Gastroesophageal sphincter (tissue), 3 donors: ENCODE measurements around the gene MBOAT2.

Experiments
- EP300 ChIP-seq: sonication (generic); formaldehyde crosslinking; IDR thresholded peaks from one replicate; pipeline ENCODE4 v1.6.1; 2017; ENCODE audit warnings: antibody characterized with exemption, mild to moderate bottlenecking
- POLR2A ChIP-seq, 2 donors: fragments of 450-650 bp; IDR thresholded peaks; one replicate each; pipeline ENCODE4 v1.6.1; 2017; ENCODE audit warnings: antibody characterized with exemption in 2 of 2, mild to moderate bottlenecking in 2 of 2, moderate library complexity in 1 of 2
- POLR2AphosphoS5 ChIP-seq: sonication (generic); formaldehyde crosslinking; IDR thresholded peaks from one replicate; pipeline ENCODE4 v1.6.1; 2017; ENCODE audit warnings: antibody characterized with exemption
- TF ChIP-seq, protein P1 (sequence below), 4 experiments: fragments of 200-600 bp in 2 of 4; fragments of 450-650 bp in 2 of 4; sonication (generic) in 1 of 4; IDR thresholded peaks; one replicate each; pipeline ENCODE4 v1.5.1; 2017 to 2019; ENCODE audit warnings: antibody characterized with exemption in 4 of 4, mild to moderate bottlenecking in 2 of 4, moderate library complexity in 2 of 4

DNA sequence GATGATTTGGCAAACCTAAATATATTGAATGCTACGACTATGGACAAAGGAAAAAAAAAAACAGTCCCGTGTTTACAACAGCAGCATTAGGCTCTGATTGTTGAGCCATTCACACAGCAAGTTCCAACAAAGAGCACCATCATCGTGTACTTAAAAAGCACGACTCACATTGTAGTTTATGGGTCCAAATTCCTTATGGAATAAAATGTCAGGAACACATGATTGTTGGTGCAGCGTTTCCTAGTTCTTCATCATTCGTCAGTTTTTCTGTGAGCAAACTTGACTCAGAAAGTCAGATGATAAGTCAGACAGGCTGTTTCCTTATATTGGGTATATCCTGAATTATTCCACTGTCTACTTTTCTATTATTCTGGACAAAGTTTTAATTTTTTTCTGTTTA lies 156.1 kb downstream of the MBOAT2 start:
- TF ChIP-seq, protein P1, sequence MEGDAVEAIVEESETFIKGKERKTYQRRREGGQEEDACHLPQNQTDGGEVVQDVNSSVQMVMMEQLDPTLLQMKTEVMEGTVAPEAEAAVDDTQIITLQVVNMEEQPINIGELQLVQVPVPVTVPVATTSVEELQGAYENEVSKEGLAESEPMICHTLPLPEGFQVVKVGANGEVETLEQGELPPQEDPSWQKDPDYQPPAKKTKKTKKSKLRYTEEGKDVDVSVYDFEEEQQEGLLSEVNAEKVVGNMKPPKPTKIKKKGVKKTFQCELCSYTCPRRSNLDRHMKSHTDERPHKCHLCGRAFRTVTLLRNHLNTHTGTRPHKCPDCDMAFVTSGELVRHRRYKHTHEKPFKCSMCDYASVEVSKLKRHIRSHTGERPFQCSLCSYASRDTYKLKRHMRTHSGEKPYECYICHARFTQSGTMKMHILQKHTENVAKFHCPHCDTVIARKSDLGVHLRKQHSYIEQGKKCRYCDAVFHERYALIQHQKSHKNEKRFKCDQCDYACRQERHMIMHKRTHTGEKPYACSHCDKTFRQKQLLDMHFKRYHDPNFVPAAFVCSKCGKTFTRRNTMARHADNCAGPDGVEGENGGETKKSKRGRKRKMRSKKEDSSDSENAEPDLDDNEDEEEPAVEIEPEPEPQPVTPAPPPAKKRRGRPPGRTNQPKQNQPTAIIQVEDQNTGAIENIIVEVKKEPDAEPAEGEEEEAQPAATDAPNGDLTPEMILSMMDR (IDR thresholded peaks at IDR 0.05) = no peak
- no peak for TF ChIP-seq POLR2AphosphoS5
- no peak for TF ChIP-seq POLR2A (IDR thresholded peaks at IDR 0.05)
- no peak for TF ChIP-seq EP300
